Measurements from ENCODE around the gene POR.

GRCh38 chr7:75921479-75921878 is 6.5 kb downstream of the POR start:
- no peak for TF ChIP-seq CTCF (IDR thresholded peaks at IDR 0.05)
- no peak for TF ChIP-seq POLR2A (IDR thresholded peaks at IDR 0.05)

Data from sigmoid colon (tissue), 3 donors.